Ammon's horn (tissue), 1 donor: ENCODE results near the gene PRF1.

Source experiments
- DNase-seq: peaks from one replicate; pipeline ENCODE4 v3.0.0-alpha.2; 2016; ENCODE audit warnings: low spot score

PRF1 gene

DNA sequence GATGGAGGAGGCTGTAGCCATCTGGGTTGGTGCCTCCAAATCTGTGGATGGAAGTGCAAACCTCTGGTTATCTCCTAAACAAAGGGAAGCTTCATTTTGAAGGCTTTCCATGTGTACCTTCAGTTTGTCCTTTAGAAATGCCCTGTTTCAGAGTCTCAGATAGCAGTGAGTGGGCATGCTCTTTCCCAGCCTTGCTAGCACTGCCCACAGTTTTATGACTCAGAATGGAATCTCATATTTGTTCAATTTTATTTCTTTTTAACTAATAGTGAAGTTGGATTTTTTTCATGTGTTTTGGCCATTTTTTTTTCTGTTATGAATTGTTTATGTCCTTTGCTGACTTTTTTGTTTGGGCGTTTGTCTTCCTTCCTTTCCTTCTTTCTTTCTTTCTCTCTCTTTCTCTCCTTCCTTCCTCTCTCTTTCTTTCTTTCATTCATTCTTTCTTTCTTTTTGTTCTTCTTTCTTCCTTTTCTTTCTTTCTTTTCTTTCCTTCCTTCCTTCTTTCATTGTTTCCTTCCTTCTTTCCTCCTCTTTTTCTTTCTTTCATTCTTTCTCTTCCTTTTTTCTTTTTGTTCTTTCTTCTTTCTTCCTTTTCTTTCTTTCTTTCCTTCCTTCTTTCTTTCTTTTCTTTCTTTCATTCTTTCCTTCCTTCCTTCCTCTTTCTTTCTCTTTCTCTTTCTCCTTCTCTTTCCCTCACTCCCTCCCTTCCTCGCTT, 25.6 kb downstream of the PRF1 start:
- DNase-seq: no peak

DNA sequence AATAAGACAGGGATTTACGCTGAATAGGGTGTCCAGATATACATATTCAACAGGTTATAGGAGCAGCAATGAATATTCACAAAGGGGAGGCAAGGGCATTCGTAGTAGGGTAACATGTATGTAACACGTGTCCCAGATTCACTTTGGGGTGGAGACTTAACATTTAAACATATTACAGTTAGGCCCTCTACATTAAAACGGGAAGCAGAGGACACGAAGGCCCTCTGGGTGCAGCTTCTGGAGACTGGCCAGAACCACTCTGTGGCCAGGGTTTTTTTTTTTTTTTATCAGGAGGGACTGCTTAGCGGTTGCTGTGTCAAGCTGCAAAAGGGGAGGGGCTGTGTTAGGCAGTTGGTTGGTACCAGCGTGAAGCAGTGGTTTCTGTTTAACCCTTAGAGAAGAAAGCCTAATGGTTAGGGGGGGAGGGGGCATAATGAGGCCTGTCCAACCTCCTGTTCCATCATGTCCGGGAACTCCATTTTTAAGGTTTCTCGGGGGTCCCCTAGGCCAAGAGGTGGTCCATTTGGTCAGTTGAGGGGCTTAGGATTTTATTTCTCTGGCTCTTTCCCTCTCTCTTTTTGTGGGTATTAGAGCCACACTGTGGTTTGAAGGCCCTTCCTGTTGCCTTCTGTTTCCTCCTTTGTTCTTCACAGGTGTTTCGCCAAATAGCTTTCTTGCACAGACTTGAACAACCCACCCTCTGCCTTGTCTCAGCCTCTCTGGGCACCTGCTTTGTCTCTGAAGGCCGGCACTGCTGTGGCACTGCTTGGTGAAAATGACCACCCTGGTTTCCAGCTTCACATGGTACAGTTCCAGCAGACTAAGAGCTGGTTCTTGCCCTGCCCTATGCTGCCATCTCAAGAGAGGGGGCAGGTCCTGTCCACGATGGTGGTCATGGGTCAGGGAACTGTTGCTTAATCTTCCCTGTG, 26.4 kb downstream of the PRF1 start:
- DNase-seq: peak; percentile 45

DNA sequence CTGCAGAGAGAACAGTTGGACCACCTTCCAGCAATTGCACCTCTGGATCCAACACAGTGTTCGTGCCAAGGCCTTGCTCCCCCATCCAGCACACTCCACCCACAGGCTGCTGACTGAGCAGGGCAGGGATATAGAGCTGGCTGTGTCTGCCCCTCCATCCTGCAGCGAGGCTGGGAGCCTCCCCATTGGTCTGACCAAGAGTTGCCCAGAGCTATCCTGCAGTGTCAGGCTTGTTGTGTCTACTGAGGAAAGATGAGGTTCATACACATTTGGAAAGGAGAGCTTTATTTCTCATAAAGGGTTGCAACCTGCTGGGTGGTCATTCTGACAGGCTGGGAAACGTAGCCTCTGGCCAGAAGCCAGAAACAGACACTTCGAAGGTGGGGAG, 27.1 kb downstream of the PRF1 start:
- no peak for DNase-seq

- DNase-seq: no peak
Observed at GRCh38 chr10:70573599-70574506, 28.7 kb downstream of the PRF1 start.

- DNase-seq: no peak
Observed at GRCh38 chr10:70571636-70572439, 30.7 kb downstream of the PRF1 start.

- DNase-seq: no peak
Observed at GRCh38 chr10:70571236-70571635, 31.3 kb downstream of the PRF1 start.

- no peak for DNase-seq
Observed at GRCh38 chr10:70568781-70569495, 33.6 kb downstream of the PRF1 start.

- no peak for DNase-seq
Observed at GRCh38 chr10:70568113-70568512, 34.4 kb downstream of the PRF1 start.

GRCh38 chr10:70567603-70568002, 34.9 kb downstream of the PRF1 start:
- DNase-seq: no peak

- DNase-seq: no peak
Observed at GRCh38 chr10:70566515-70567290, 35.8 kb downstream of the PRF1 start.

- DNase-seq: no peak
Observed at GRCh38 chr10:70565556-70566514, 36.7 kb downstream of the PRF1 start.

GRCh38 chr10:70564901-70565351, 37.6 kb downstream of the PRF1 start:
- no peak for DNase-seq

- no peak for DNase-seq
Observed at GRCh38 chr10:70564113-70564725, 38.3 kb downstream of the PRF1 start.

GRCh38 chr10:70563230-70563629, 39.3 kb downstream of the PRF1 start:
- no peak for DNase-seq

GRCh38 chr10:70562036-70562755, 40.3 kb downstream of the PRF1 start:
- no peak for DNase-seq

DNA sequence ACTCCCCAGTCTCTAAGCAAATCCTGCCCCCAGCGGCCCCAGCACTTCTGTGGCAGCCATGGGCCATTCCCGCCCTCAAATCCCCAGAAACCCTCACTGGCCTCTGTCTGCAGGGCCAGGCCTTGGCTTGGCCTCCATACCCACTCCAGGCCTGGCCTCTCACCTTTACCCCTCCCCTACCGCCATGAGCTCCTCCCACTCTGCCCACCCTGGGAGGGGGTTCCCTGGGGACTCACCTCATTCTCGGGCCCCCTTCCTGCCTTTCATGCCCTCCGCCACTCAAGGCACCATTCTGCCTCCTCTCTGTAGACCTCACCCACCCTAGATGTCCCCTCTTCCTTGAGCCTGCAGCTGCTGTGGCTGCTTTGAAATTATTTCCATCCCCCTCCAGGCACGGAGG, 41.0 kb downstream of the PRF1 start:
- DNase-seq: no peak

- DNase-seq: peak; percentile 50
Observed at GRCh38 chr10:70561070-70561469, 41.5 kb downstream of the PRF1 start.
